Tibial nerve (tissue), 4 donors: ENCODE measurements around the gene DOK5. TPM values are rescaled to one million over a fixed set of nuclear protein-coding genes. Genes with fewer than 3 reads are reported as not detected.
A peak's percentile ranks its signal among the peaks of the same experiment; 100 is the strongest.

Experiments
- DNase-seq, 2 donors: peaks; one replicate each; pipeline ENCODE4 v3.0.0-alpha.2; 2019; ENCODE audit warnings: low spot score in 2 of 2
- H3K27ac ChIP-seq, 4 donors: fragments of 200-600 bp; sonication (generic) in 3 of 4; one replicate each; pipeline ENCODE4 v1.5.1; 2017 to 2019; ENCODE audit warnings: mild to moderate bottlenecking in 1 of 4
- H3K27me3 ChIP-seq, 2 donors: fragments of 200-600 bp; sonication (generic) in 1 of 2; one replicate each; pipeline versions ENCODE4 v1.5.1 to v1.6.0; 2017 to 2019
- H3K36me3 ChIP-seq, 3 donors: fragments of 200-600 bp; sonication (generic); one replicate each; pipeline ENCODE4 v1.5.1; 2018 to 2019
- H3K4me1 ChIP-seq, 4 donors: fragments of 200-600 bp; sonication (generic) in 3 of 4; one replicate each; pipeline ENCODE4 v1.5.1; 2017 to 2019
- H3K4me3 ChIP-seq, 4 donors: fragments of 200-600 bp; sonication (generic) in 3 of 4; one replicate each; pipeline ENCODE4 v1.5.1; 2017 to 2019; ENCODE audit warnings: mild to moderate bottlenecking in 1 of 4, moderate library complexity in 1 of 4
- H3K9me3 ChIP-seq, 4 donors: fragments of 200-600 bp; sonication (generic) in 3 of 4; one replicate each; pipeline ENCODE4 v1.5.1; 2017 to 2019
- CTCF ChIP-seq, 5 experiments: fragments of 200-600 bp in 3 of 5; fragments of 450-650 bp in 2 of 5; sonication (generic) in 3 of 5; IDR thresholded peaks; one replicate each; pipeline ENCODE4 v1.5.1; 2016 to 2019; ENCODE audit warnings: antibody characterized with exemption in 5 of 5, mild to moderate bottlenecking in 3 of 5, moderate library complexity in 2 of 5
- EP300 ChIP-seq, 2 donors: sonication (generic); formaldehyde crosslinking; IDR thresholded peaks; one replicate each; pipeline ENCODE4 v1.6.1; 2017; ENCODE audit warnings: antibody characterized with exemption in 2 of 2, mild to moderate bottlenecking in 1 of 2
- POLR2A ChIP-seq, 2 donors: fragments of 450-650 bp; IDR thresholded peaks; one replicate each; pipeline ENCODE4 v1.6.1; 2017; ENCODE audit warnings: antibody characterized with exemption in 2 of 2, mild to moderate bottlenecking in 2 of 2, moderate library complexity in 2 of 2
- WGBS, 2 donors: methylation state at CpG; one replicate each; pipeline ENCODE4 v1.1.5; 2018; 5-methylcytosine and 5-hydroxymethylcytosine counted together
- total RNA-seq, 4 donors: library from RNA; depleted of rRNA; stranded (reverse); fragments of >200 nt; gene quantifications; one replicate each; pipeline ENCODE4 v1.1.0, GENCODE V29; 2016

Gene DOK5
- total RNA-seq, 4 donors from 2014 or later: 5.3 to 11.3 (median 7.5) TPM

GRCh38 chr20:54661265-54661664 is 185.9 kb downstream of the DOK5 start:
- TF ChIP-seq POLR2A (IDR thresholded peaks at IDR 0.05): no peak
- TF ChIP-seq CTCF (IDR thresholded peaks at IDR 0.05): no peak
- no peak for TF ChIP-seq EP300 (IDR thresholded peaks at IDR 0.05)
- DNase-seq: no peak
- no peaks in the 10 kb centered on the region for H3K9me3 ChIP-seq
- no peaks in the 10 kb centered on the region for H3K36me3 ChIP-seq
- no peaks in the 10 kb centered on the region for H3K27me3 ChIP-seq
- no peak overlapping the region for H3K27ac ChIP-seq
- no peaks in the 10 kb centered on the region for H3K4me1 ChIP-seq
- no peak overlapping the region for H3K4me3 ChIP-seq
- 53 to 67% methylated on average over 3 of the region's 3 CpGs for WGBS, 2 donors

GRCh38 chr20:54661880-54662465 is 186.6 kb downstream of the DOK5 start:
- Histone ChIP-seq H3K4me1 (no peaks in the 10 kb centered on the region), H3K36me3 (no peaks in the 10 kb centered on the region), H3K27me3 (no peaks in the 10 kb centered on the region), H3K9me3 (no peaks in the 10 kb centered on the region), H3K27ac (no peak overlapping the region), H3K4me3 (no peak overlapping the region)
- 47 to 48% methylated on average over 8 of the region's 8 CpGs for WGBS, 2 donors
- TF ChIP-seq POLR2A (IDR thresholded peaks at IDR 0.05) (no peak), EP300 (IDR thresholded peaks at IDR 0.05) (no peak), CTCF (IDR thresholded peaks at IDR 0.05) (no peak)
- no peak for DNase-seq

- Histone ChIP-seq H3K27me3 (no peaks in the 10 kb centered on the region), H3K4me1 (peaks cover 0 to 7% (median 0%) of the 10 kb centered on the region in 4 donors), H3K36me3 (no peaks in the 10 kb centered on the region), H3K4me3 (no peak overlapping the region), H3K27ac (no peak overlapping the region), H3K9me3 (no peaks in the 10 kb centered on the region)
- DNase-seq: no peak
- TF ChIP-seq CTCF (IDR thresholded peaks at IDR 0.05): no peak
- TF ChIP-seq POLR2A (IDR thresholded peaks at IDR 0.05): no peak
- TF ChIP-seq EP300 (IDR thresholded peaks at IDR 0.05): no peak
- 88 to 93% methylated on average over 1 of the region's 1 CpG for WGBS, 2 donors
Measured at GRCh38 chr20:54665812-54666211, 190.4 kb downstream of the DOK5 start.

GRCh38 chr20:54668271-54669039 is 193.1 kb downstream of the DOK5 start:
- no peaks in the 10 kb centered on the region for H3K9me3 ChIP-seq
- 46 to 67% methylated on average over 12 of the region's 12 CpGs for WGBS, 2 donors
- peaks cover 0 to 7% (median 0%) of the 10 kb centered on the region in 4 donors for H3K4me1 ChIP-seq
- H3K4me3 ChIP-seq: no peak overlapping the region
- H3K27me3 ChIP-seq: no peaks in the 10 kb centered on the region
- no peak for DNase-seq
- H3K36me3 ChIP-seq: no peaks in the 10 kb centered on the region
- no peak overlapping the region for H3K27ac ChIP-seq
- TF ChIP-seq CTCF (IDR thresholded peaks at IDR 0.05): peak in 4 of 5 experiments; percentile 27 to 62 (median 35)
- no peak for TF ChIP-seq EP300 (IDR thresholded peaks at IDR 0.05)
- TF ChIP-seq POLR2A (IDR thresholded peaks at IDR 0.05): no peak

GRCh38 chr20:54669040-54669363 is 193.6 kb downstream of the DOK5 start:
- Histone ChIP-seq H3K27ac (no peak overlapping the region), H3K36me3 (no peaks in the 10 kb centered on the region), H3K27me3 (no peaks in the 10 kb centered on the region), H3K4me3 (no peak overlapping the region), H3K4me1 (peaks cover 0 to 7% (median 0%) of the 10 kb centered on the region in 4 donors), H3K9me3 (no peaks in the 10 kb centered on the region)
- no peak for TF ChIP-seq CTCF (IDR thresholded peaks at IDR 0.05)
- TF ChIP-seq EP300 (IDR thresholded peaks at IDR 0.05): no peak
- no peak for TF ChIP-seq POLR2A (IDR thresholded peaks at IDR 0.05)
- DNase-seq: no peak
- 81 to 84% methylated on average over 4 of the region's 4 CpGs for WGBS, 2 donors
